ENCODE results near the gene ADAMTS12. TPM values are rescaled to one million over a fixed set of nuclear protein-coding genes. Genes with fewer than 3 reads are reported as not detected.

ADAMTS12 gene
- total RNA-seq, 4 donors from 2014 or later, result 0.22 to 1.2 (median 0.77) TPM

DNA sequence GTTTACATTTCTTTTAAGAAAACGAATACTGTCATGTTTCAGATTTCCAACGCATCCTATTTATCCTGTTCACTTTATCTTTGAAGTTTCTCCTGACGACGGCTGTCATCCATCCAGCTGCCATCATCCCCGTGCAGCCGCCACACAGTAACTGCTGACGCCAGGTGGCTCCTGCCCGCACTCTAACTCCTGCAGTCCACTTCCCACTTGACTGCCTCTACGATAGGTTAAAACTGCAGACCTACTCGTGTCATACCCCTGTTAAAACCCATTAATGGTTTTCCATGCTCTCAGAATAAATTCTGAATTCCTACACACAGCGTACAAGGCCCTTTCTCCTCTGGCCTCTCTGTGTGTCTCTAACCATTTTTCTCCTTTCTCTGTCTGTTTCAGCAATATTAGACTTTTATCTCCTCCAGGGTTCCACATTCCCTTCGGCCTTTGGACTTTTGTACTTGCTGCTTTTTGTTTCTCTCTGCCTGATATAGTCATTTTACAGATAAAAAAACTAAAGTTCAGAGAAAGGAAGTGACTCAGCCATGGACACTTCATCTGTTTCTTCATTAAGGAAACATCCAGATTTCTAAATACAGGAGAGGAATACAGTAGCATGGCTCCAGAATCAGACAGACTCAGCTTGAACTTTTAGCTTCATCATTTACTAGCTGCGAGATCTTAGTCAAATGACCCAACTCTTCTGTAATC is 84.9 kb downstream of the ADAMTS12 start:
- 78 to 84% methylated on average over 13 of the region's 13 CpGs for whole genome bisulfite sequencing, 2 donors
- DNase-seq (ENCODE audit: low spot score in 2 of 2), result no peak
- no peak for TF ChIP-seq POLR2A (IDR thresholded peaks at IDR 0.05)
- TF ChIP-seq, protein P1, sequence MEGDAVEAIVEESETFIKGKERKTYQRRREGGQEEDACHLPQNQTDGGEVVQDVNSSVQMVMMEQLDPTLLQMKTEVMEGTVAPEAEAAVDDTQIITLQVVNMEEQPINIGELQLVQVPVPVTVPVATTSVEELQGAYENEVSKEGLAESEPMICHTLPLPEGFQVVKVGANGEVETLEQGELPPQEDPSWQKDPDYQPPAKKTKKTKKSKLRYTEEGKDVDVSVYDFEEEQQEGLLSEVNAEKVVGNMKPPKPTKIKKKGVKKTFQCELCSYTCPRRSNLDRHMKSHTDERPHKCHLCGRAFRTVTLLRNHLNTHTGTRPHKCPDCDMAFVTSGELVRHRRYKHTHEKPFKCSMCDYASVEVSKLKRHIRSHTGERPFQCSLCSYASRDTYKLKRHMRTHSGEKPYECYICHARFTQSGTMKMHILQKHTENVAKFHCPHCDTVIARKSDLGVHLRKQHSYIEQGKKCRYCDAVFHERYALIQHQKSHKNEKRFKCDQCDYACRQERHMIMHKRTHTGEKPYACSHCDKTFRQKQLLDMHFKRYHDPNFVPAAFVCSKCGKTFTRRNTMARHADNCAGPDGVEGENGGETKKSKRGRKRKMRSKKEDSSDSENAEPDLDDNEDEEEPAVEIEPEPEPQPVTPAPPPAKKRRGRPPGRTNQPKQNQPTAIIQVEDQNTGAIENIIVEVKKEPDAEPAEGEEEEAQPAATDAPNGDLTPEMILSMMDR (IDR thresholded peaks at IDR 0.05), result no peak

DNA sequence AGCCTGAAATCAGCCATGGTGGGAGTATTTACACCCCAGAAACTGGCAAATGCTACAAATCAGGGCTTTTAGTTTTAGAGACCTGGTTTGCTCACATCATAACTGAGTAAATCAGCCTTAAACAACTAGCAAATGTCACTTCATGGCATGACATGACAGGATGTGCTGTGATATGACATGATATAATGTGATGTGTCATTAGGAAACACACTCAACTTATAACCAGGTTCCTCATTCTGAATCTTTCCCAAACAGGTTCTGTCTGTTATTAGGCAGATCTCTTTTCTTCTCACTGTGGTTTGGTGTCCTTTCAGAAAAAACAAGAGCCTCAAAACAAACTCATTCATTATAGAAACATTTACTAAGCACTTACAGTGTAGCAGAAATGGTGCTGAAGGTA is 90.5 kb downstream of the ADAMTS12 start:
- TF ChIP-seq POLR2A (IDR thresholded peaks at IDR 0.05), result no peak
- TF ChIP-seq, protein P1 (IDR thresholded peaks at IDR 0.05), result no peak
- no peak overlapping the region for H3K4me3 ChIP-seq (ENCODE audit: low read depth, poor library complexity, severe bottlenecking)
- intact Hi-C loops (cut with DNase I; ENCODE audit: low total_unique reads), result no loop called here
- DNase-seq (ENCODE audit: low spot score in 2 of 2), result no peak

More for the DNA sequence above, 84.9 kb downstream of the ADAMTS12 start:
- intact Hi-C loops (cut with DNase I; ENCODE audit: low total_unique reads), result no loop called here
- H3K4me3 ChIP-seq (ENCODE audit: low read depth, poor library complexity, severe bottlenecking), result no peak overlapping the region

DNA sequence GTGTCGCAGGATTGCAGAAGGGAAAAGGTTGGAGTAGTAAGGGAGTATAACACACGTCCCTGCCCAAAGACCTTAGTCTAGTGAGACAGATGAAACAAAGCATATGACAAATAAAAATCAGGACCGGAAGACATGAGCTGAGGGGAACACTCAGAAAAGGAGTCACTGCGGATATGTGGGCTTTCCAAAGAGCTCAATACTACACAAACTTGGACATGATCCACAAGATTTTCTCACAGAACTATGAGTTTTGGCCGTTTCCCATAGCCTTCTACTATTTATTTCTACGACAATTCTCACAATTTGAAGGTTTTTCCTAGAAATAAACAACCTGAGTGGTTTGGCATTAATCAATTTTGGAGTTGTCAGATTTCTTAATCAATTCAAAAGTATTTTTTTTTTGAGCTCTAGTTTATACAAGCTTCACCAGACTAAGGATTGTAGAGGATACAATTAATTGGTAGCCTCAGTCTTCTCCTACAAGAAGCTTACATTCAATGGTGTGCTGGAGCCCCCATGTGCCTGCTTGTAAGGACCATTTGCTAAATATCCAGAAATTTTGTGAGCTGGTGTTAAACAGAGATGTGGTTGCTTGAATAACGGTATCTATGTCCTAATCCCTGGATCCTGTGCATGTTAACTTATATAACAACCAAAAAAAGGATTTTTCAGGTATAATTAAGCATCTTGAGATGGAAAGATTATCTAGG is 91.4 kb downstream of the ADAMTS12 start:
- TF ChIP-seq, protein P1 (IDR thresholded peaks at IDR 0.05), result no peak
- TF ChIP-seq POLR2A (IDR thresholded peaks at IDR 0.05), result no peak
- no peak overlapping the region for H3K4me3 ChIP-seq (ENCODE audit: low read depth, poor library complexity, severe bottlenecking)
- WGBS, 2 donors, result 63 to 70% methylated on average over 7 of the region's 7 CpGs
- intact Hi-C loops (cut with DNase I; ENCODE audit: low total_unique reads), result no loop called here
- no peak for DNase-seq (ENCODE audit: low spot score in 2 of 2)

DNA sequence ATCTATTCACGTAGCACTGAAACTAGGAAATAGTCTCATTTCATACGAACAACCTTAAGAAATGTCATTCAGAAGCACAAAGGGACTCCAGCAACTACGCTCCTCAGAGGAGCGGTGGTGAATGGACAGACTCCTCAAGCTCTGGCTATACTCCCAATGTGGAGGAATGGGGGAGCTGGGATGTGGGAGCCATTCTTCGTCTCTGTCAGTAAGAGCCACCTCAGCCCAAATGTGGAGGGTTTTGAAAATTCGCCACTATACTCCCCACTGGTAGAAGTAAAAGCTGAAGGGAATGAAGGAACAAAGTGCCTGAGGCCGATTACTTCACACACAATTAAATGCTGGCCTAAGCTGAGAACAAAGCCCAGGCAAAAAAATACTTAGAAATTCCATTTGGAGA is 96.3 kb downstream of the ADAMTS12 start:
- TF ChIP-seq, protein P1 (IDR thresholded peaks at IDR 0.05), result no peak
- TF ChIP-seq POLR2A (IDR thresholded peaks at IDR 0.05), result no peak
- no peak overlapping the region for H3K4me3 ChIP-seq (ENCODE audit: low read depth, poor library complexity, severe bottlenecking)
- 61 to 62% methylated on average over 7 of the region's 7 CpGs for WGBS, 2 donors
- intact Hi-C loops (cut with DNase I; ENCODE audit: low total_unique reads), result loop anchor here (5.0 kb wide), 1 partner anchor 1233 kb away; no protein-coding TSS in a partner anchor
- DNase-seq (ENCODE audit: low spot score in 2 of 2), result no peak

DNA sequence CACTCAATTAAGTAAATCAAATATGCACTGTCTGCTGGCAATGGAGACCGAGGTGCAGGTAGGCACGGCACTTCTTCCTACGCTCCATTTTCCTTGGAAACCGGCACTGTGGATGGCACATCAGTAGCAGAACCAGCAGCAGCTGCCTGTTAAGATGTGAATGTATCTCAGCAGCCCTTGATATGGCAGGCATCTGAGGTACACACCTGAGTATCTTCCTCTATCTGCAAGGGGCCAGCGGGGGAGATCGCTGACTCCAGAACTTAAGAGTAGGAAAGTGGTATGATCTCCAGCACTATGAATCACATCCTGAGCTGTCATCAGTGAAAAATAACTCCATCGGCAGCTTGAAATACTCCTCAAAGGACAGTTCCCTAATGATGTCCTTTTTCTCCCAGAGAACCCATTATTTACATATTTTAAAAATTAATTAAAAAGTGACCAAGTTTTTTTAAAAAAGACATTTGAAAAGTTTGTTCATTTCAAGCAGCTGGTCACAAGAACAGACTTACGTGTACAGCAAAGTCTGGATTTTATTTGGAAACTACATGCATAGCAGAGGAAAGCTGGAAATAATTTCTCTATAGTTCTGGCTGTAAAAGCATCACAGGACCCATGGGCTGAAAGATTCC is 97.1 kb downstream of the ADAMTS12 start:
- TF ChIP-seq, protein P1 (IDR thresholded peaks at IDR 0.05), result no peak
- TF ChIP-seq POLR2A (IDR thresholded peaks at IDR 0.05), result no peak
- 63 to 72% methylated on average over 8 of the region's 8 CpGs for WGBS, 2 donors
- no peak overlapping the region for H3K4me3 ChIP-seq (ENCODE audit: low read depth, poor library complexity, severe bottlenecking)
- intact Hi-C loops (cut with DNase I; ENCODE audit: low total_unique reads), result loop anchor here (5.0 kb wide), 1 partner anchor 1232 kb away; no protein-coding TSS in a partner anchor
- DNase-seq (ENCODE audit: low spot score in 2 of 2), result no peak

Data from lower leg skin (tissue), 4 donors.